Astrocyte (in vitro differentiated cells and primary cell): Measurements from ENCODE around the gene ALDH1B1.

Source experiments
- CTCF ChIP-seq: IDR thresholded peaks from 2 replicates; pipeline ENCODE4 v1.5.1; 2011; ENCODE audit warnings: low read depth, mild to moderate bottlenecking, inconsistent platforms, low read length, moderate library complexity; ENCODE audit not compliant: insufficient read depth
- EZH2 ChIP-seq: IDR thresholded peaks from 2 replicates; pipeline ENCODE4 v1.6.1; 2012; ENCODE audit warnings: mild to moderate bottlenecking, low read length, inconsistent platforms; ENCODE audit not compliant: insufficient read depth

- no peak for TF ChIP-seq CTCF
- no peak for TF ChIP-seq EZH2
Observed at GRCh38 chr9:38374847-38375571, 17.5 kb upstream of the ALDH1B1 start.
